ENCODE data around the gene SUPT3H. TPM values are rescaled to one million over a fixed set of nuclear protein-coding genes. Genes with fewer than 3 reads are reported as not detected.

SUPT3H gene
- polyA plus RNA-seq, 3 donors = 2.4 to 3.5 (median 2.5) TPM

GRCh38 chr6:45169815-45170214, 207.9 kb downstream of the SUPT3H start:
- H3K4me1 Mint-ChIP-seq = no peaks in the 10 kb centered on the region
- Histone ChIP-seq H3K36me3 (replicated peaks in 1 of 2; ENCODE audit: control insufficient read depth in 1 of 2, insufficient read depth in 2 of 2, low read length in 2 of 2) (no peaks in the 10 kb centered on the region), H3K4me2 (replicated peaks; ENCODE audit: extremely low read depth, low read length, poor library complexity, severe bottlenecking) (no peak overlapping the region), H3K9ac (ENCODE audit: insufficient read depth, low read length, poor library complexity, severe bottlenecking) (no peak overlapping the region), H4K20me1 (ENCODE audit: insufficient read depth, low read length) (no peaks in the 10 kb centered on the region), H3K27ac (ENCODE audit: low read depth in 1 of 2, low read length in 2 of 2) (no peak overlapping the region), H3K4me3 (replicated peaks in 1 of 3; ENCODE audit: low read depth in 2 of 3, low read length in 3 of 3) (no peak overlapping the region), H3K79me2 (ENCODE audit: insufficient read depth, low read length) (no peaks in the 10 kb centered on the region), H3K9me3 (replicated peaks in 1 of 2; ENCODE audit: control insufficient read depth in 1 of 2, insufficient read depth in 1 of 2, low read length in 2 of 2) (no peaks in the 10 kb centered on the region), H3K27me3 (ENCODE audit: control insufficient read depth in 2 of 2, insufficient read depth in 2 of 2, low read length in 2 of 2) (no peaks in the 10 kb centered on the region), H2AFZ (ENCODE audit: insufficient read depth, low read depth, low read length, poor library complexity, severe bottlenecking) (no peak overlapping the region), H3K4me1 (ENCODE audit: control insufficient read depth in 1 of 2, insufficient read depth in 2 of 2, low read length in 2 of 2) (no peaks in the 10 kb centered on the region)
- no peak overlapping the region for H3K27ac Mint-ChIP-seq
- TF ChIP-seq CTCF (IDR thresholded peaks at IDR 0.05) = no peak
- H3K27me3 Mint-ChIP-seq (ENCODE audit: low read depth in 3 of 3) = peaks cover 0 to 4% (median 0%) of the 10 kb centered on the region in 3 donors
- no peaks in the 10 kb centered on the region for H3K36me3 Mint-ChIP-seq
- WGBS (ENCODE audit: insufficient coverage) = no CpG with 5 or more reads among the region's 2 CpGs
- H3K9me3 Mint-ChIP-seq = peaks cover 0 to 3% (median 0%) of the 10 kb centered on the region in 7 donors
- no peak for DNase-seq
- intact Hi-C loops (cut with micrococcal nuclease) = no loop called here
- H3K4me3 Mint-ChIP-seq = no peak overlapping the region

GRCh38 chr6:45163952-45164766, 213.6 kb downstream of the SUPT3H start:
- Histone ChIP-seq H3K27ac (ENCODE audit: low read depth in 1 of 2, low read length in 2 of 2) (no peak overlapping the region), H3K4me3 (replicated peaks in 1 of 3; ENCODE audit: low read depth in 2 of 3, low read length in 3 of 3) (no peak overlapping the region), H3K9me3 (replicated peaks in 1 of 2; ENCODE audit: control insufficient read depth in 1 of 2, insufficient read depth in 1 of 2, low read length in 2 of 2) (no peaks in the 10 kb centered on the region), H3K36me3 (replicated peaks in 1 of 2; ENCODE audit: control insufficient read depth in 1 of 2, insufficient read depth in 2 of 2, low read length in 2 of 2) (no peaks in the 10 kb centered on the region), H3K27me3 (ENCODE audit: control insufficient read depth in 2 of 2, insufficient read depth in 2 of 2, low read length in 2 of 2) (no peaks in the 10 kb centered on the region), H2AFZ (ENCODE audit: insufficient read depth, low read depth, low read length, poor library complexity, severe bottlenecking) (no peak overlapping the region), H3K4me2 (replicated peaks; ENCODE audit: extremely low read depth, low read length, poor library complexity, severe bottlenecking) (no peak overlapping the region), H3K79me2 (ENCODE audit: insufficient read depth, low read length) (no peaks in the 10 kb centered on the region), H3K9ac (ENCODE audit: insufficient read depth, low read length, poor library complexity, severe bottlenecking) (no peak overlapping the region), H4K20me1 (ENCODE audit: insufficient read depth, low read length) (no peaks in the 10 kb centered on the region), H3K4me1 (ENCODE audit: control insufficient read depth in 1 of 2, insufficient read depth in 2 of 2, low read length in 2 of 2) (no peaks in the 10 kb centered on the region)
- Mint-ChIP-seq H3K4me1 (no peaks in the 10 kb centered on the region), H3K9me3 (peaks cover 0 to 3% (median 1%) of the 10 kb centered on the region in 7 donors), H3K27me3 (ENCODE audit: low read depth in 3 of 3) (peaks cover 0 to 2% (median 0%) of the 10 kb centered on the region in 3 donors), H3K27ac (no peak overlapping the region), H3K4me3 (no peak overlapping the region), H3K36me3 (no peaks in the 10 kb centered on the region)
- 100% methylated on average over 1 of the region's 3 CpGs for WGBS (ENCODE audit: insufficient coverage)
- no peak for TF ChIP-seq CTCF (IDR thresholded peaks at IDR 0.05)
- intact Hi-C loops (cut with micrococcal nuclease) = no loop called here
- DNase-seq = no peak
